Smooth muscle cell (in vitro differentiated cells): ENCODE data around the gene MYO9A. TPM values are rescaled to one million over a fixed set of nuclear protein-coding genes. Genes with fewer than 3 reads are reported as not detected.
"Not testable (repeated sequence)": the region's sequence is repeated elsewhere in the genome, so short reads cannot be mapped to it uniquely, and the experiment has no call there.

Experiments
- DNase-seq: peaks from one replicate; lab custom pipeline; 2025; ENCODE audit not compliant: unreplicated experiment; lab: John Stamatoyannopoulos, UW
- H2AFZ ChIP-seq: fragments of 200-600 bp; sonication (generic); 2 replicates; pipeline ENCODE4 v1.6.0; 2016; ENCODE audit warnings: antibody characterized with exemption, low read depth, mild to moderate bottlenecking
- H3F3A ChIP-seq: fragments of 200-600 bp; sonication (generic); 2 replicates; pipeline ENCODE4 v1.6.0; 2017; ENCODE audit warnings: antibody characterized with exemption, low read depth
- H3K27ac ChIP-seq: fragments of 200-600 bp; sonication (generic); 2 replicates; pipeline ENCODE4 v1.5.1; 2016; ENCODE audit warnings: low read depth, mild to moderate bottlenecking
- H3K27me3 ChIP-seq: fragments of 200-600 bp; sonication (generic); 2 replicates; pipeline ENCODE4 v1.6.1; 2016; ENCODE audit warnings: low read depth, mild to moderate bottlenecking
- H3K36me3 ChIP-seq: fragments of 200-600 bp; sonication (generic); 2 replicates; pipeline ENCODE4 v1.5.1; 2016; ENCODE audit warnings: low read depth
- H3K4me1 ChIP-seq: fragments of 200-600 bp; sonication (generic); 2 replicates; pipeline ENCODE4 v1.5.1; 2016; ENCODE audit warnings: low read depth
- H3K4me2 ChIP-seq: fragments of 200-600 bp; sonication (generic); 2 replicates; pipeline ENCODE4 v1.6.0; 2016; ENCODE audit warnings: mild to moderate bottlenecking
- H3K4me3 ChIP-seq: fragments of 200-600 bp; sonication (generic); 2 replicates; pipeline ENCODE4 v1.5.1; 2016; ENCODE audit warnings: mild to moderate bottlenecking
- H3K79me2 ChIP-seq: fragments of 200-600 bp; sonication (generic); 2 replicates; pipeline ENCODE4 v1.6.0; 2016; ENCODE audit warnings: low read depth, mild to moderate bottlenecking
- H3K9ac ChIP-seq: fragments of 200-600 bp; sonication (generic); 2 replicates; pipeline ENCODE4 v1.6.0; 2016; ENCODE audit warnings: low read depth
- H3K9me3 ChIP-seq: fragments of 200-600 bp; sonication (generic); replicated peaks from 2 replicates; pipeline ENCODE4 v1.5.1; 2016; ENCODE audit warnings: low read depth
- H4K20me1 ChIP-seq: fragments of 200-600 bp; sonication (generic); 2 replicates; pipeline ENCODE4 v1.6.0; 2016; ENCODE audit warnings: low read depth
- CTCF ChIP-seq: fragments of 200-600 bp; sonication (generic); IDR thresholded peaks from 2 replicates; pipeline ENCODE4 v1.5.1; 2017; ENCODE audit warnings: borderline replicate concordance, mild to moderate bottlenecking, antibody characterized with exemption; ENCODE audit not compliant: insufficient read depth, poor library complexity, severe bottlenecking
- WGBS: methylation state at CpG from one replicate; pipeline ENCODE4 v1.1.7; 2016; ENCODE audit warnings: low lambda C conversion rate; 5-methylcytosine and 5-hydroxymethylcytosine counted together
- polyA plus RNA-seq: library from polyadenylated mRNA; unstranded; fragments of >200 nt; fragmentation: Nextera tagmentation; extraction: Ambion mirVana; gene quantifications from 2 replicates; pipeline ENCODE4 v1.2.1, GENCODE V29; 2016
- total RNA-seq: library from RNA; depleted of rRNA; stranded (reverse); fragments of >200 nt; gene quantifications from 2 replicates; pipeline ENCODE4 v1.2.3, GENCODE V29; 2014

MYO9A gene
- total and polyA plus RNA-seq, 2 experiments from 2014 or later: 10.7 to 36.9 TPM

- H4K20me1 ChIP-seq: peaks cover 59% of the 10 kb centered on the region
Observed at GRCh38 chr15:72078887-72079286, 39.1 kb downstream of the MYO9A start.

GRCh38 chr15:72077950-72078349 is 40.0 kb downstream of the MYO9A start:
- Histone ChIP-seq H3K79me2 (peaks cover 33% of the 10 kb centered on the region), H3K27ac (no peak overlapping the region), H3K9me3 (no peaks in the 10 kb centered on the region), H3K4me2 (no peak overlapping the region), H3K27me3 (no peaks in the 10 kb centered on the region), H3K4me1 (no peaks in the 10 kb centered on the region), H4K20me1 (peaks cover 67% of the 10 kb centered on the region), H3K36me3 (no peaks in the 10 kb centered on the region), H3F3A (no peaks in the 10 kb centered on the region), H2AFZ (no peak overlapping the region), H3K9ac (no peak overlapping the region), H3K4me3 (no peak overlapping the region)
- no peak for TF ChIP-seq CTCF
- 97% methylated on average over 1 of the region's 1 CpG for WGBS
- no peak for DNase-seq

More at GRCh38 chr15:72078887-72079286, 39.1 kb downstream of the MYO9A start:
- no peaks in the 10 kb centered on the region for H3K9me3 ChIP-seq
- no peaks in the 10 kb centered on the region for H3F3A ChIP-seq
- WGBS: 96% methylated on average over 6 of the region's 6 CpGs
- peaks cover 23% of the 10 kb centered on the region for H3K79me2 ChIP-seq
- TF ChIP-seq CTCF: no peak
- H3K27me3 ChIP-seq: no peaks in the 10 kb centered on the region
- no peak overlapping the region for H3K4me3 ChIP-seq
- no peak overlapping the region for H3K9ac ChIP-seq
- DNase-seq: no peak
- H2AFZ ChIP-seq: no peak overlapping the region
- no peaks in the 10 kb centered on the region for H3K4me1 ChIP-seq
- H3K36me3 ChIP-seq: no peaks in the 10 kb centered on the region
- no peak overlapping the region for H3K27ac ChIP-seq
- no peak overlapping the region for H3K4me2 ChIP-seq

DNA sequence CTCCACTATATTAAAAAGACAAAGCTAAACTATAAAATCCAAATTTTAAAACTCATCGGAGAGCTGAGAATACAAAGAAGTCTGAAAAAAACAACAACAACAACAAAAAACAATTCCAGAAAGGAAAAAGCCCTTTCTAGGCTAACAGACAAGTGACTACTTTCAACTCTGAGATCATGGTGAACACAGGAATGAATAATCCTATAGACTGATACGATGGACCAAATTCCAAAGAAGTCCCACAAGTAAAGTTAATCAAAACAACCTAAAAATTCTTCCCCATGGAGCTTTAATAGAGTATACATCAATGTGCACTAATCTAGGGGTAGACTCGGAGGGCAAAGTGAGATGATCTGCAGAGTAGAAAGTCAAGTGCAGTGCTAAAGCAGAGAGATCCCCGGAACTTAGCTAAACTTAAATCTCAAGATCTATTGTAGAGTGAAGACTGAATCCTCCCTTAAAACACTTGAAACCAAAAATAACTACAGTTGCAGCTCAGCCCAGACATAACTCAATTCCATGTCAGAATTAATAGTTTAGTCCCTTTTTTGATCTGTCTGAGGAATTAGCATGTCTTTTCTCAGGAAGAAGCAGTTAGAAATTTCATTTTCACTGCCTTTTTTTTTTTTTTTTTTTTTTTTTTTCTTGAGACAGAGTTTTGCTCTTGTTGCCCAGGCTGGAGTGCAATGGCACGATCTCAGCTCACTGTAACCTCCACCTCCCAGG is 43.5 kb downstream of the MYO9A start:
- DNase-seq: no peak
- H3K27me3 ChIP-seq: no peaks in the 10 kb centered on the region
- H2AFZ ChIP-seq: no peak overlapping the region
- H3K27ac ChIP-seq: no peak overlapping the region
- no peak overlapping the region for H3K4me2 ChIP-seq
- H3K36me3 ChIP-seq: no peaks in the 10 kb centered on the region
- H3K9me3 ChIP-seq: no peaks in the 10 kb centered on the region
- H4K20me1 ChIP-seq: peaks cover 89% of the 10 kb centered on the region
- TF ChIP-seq CTCF: no peak
- peaks cover 53% of the 10 kb centered on the region for H3K79me2 ChIP-seq
- no peak overlapping the region for H3K9ac ChIP-seq
- 91% methylated on average over 5 of the region's 5 CpGs for WGBS
- no peak overlapping the region for H3K4me3 ChIP-seq
- no peaks in the 10 kb centered on the region for H3F3A ChIP-seq
- no peaks in the 10 kb centered on the region for H3K4me1 ChIP-seq

DNA sequence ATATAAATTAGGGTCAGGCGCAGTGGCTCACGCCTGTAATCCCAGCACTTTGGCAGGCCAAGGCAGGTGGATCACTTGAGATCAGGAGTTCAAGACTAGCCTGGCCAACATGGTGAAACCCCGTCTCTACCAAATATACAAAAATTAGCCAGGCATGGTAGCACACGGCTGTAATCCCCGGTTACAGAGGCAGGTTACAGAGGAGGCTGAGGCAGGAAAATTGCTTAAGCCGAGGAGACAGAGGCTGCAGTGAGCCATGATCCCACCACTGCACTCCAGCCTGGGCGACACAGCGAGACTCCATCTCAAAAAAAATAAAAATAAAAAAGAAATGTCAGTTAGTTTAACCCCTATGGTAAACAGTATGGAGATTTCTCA is 46.5 kb downstream of the MYO9A start:
- not testable (repeated sequence) for H3K4me1 ChIP-seq, H3K4me2 ChIP-seq, H3F3A ChIP-seq, DNase-seq, H3K9ac ChIP-seq, H3K27ac ChIP-seq, H3K9me3 ChIP-seq, H3K27me3 ChIP-seq, H2AFZ ChIP-seq, H3K36me3 ChIP-seq, H3K4me3 ChIP-seq
- Histone ChIP-seq H4K20me1 (peaks cover 91% of the 10 kb centered on the region), H3K79me2 (peaks cover 64% of the 10 kb centered on the region)
- WGBS: over 99% methylated on average over 8 of the region's 8 CpGs
